Stimulated activated CD8-positive, alpha-beta memory T cell treated with anti-CD3 and anti-CD28 coated beads, Interleukin-12 subunit alpha, Interleukin-12 subunit beta, amount 100 ng/mL, for 4 hours (primary cell): ENCODE measurements around the gene BRMS1L.
A peak's percentile ranks its signal among the peaks of the same experiment; 100 is the strongest.
"Not testable (repeated sequence)": the region's sequence is repeated elsewhere in the genome, so short reads cannot be mapped to it uniquely, and the experiment has no call there.

Experiments
- DNase-seq: peaks from one replicate; pipeline ENCODE4 v3.0.0-alpha.2; 2020; ENCODE audit warnings: low read depth

BRMS1L gene, protein sequence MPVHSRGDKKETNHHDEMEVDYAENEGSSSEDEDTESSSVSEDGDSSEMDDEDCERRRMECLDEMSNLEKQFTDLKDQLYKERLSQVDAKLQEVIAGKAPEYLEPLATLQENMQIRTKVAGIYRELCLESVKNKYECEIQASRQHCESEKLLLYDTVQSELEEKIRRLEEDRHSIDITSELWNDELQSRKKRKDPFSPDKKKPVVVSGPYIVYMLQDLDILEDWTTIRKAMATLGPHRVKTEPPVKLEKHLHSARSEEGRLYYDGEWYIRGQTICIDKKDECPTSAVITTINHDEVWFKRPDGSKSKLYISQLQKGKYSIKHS

DNA sequence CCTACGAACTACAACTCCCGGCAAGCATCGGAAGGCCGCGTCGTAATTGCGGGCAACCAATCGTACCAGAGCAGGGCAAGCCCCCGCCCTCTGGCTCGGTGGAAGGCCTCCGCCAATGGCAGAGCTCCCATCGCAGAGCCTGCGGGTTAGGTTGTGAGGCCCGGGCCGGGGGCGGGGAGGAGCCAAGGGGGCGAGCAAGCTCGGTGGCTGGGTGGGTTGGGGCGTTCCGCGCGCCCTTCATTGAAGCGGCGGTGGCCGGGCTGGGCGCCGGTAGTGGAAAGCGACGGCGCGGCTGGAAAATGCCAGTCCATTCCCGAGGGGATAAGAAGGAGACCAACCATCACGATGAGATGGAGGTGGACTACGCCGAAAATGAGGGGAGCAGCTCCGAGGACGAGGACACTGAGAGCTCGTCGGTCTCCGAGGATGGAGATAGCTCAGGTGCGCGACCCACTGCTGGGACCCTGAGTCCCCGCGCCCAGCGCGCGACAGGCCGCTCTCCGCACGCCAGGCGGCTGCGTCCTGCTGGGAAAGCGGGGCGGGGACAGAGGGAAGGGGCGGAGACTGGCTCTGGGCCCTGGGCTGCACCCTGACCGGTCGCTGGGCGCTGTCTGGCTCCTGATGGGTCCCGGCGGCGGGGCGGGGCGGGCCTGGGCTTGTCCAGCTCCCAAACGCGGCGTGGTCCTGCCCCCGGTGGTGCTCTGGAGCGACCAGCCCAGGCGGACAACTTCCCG lies at the start of gene BRMS1L:
Gene BRMS1L, plus strand, starts transcription at position 121 of the 734 bp plus-strand sequence. Its CDS starts 179 bp downstream, at position 300.
- peak; percentile 91 for DNase-seq

DNA sequence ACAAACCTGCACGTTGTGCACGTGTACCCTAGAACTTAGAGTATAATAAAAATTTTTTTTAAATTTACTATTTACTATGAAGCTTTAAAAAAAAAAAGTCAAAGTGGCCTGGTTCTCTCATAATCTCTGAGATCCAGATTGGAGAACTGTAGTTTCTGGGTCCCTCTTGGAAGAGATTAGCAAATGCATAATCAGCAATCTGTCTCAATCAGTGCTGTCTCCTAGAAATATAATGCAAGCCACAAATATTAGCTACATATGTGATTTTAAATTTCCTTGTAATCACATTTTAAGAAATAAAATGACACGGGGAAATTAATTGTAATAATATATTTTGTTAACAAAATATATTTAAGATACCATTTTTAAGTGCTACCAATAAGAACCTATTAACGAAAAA lies 49.3 kb upstream of the BRMS1L start:
- DNase-seq = no peak

DNA sequence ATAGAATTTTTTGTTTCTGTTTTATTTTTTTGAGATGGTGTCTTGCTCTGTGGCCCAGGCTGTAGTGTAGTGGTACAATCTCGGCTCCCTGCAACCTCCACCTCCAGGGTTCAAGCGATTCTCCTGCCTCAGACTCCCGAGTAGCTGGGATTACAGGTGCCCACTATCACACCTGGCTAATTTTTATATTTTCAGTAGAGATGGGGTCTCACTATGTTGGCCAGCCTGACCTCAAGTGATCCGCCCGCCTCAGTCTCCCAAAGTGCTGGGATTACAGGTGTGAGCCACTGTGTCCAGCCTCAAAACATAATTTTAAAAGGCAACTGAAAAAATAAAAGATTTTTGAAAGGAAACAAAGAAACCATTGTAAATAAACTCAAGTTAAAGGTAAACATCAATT lies 48.6 kb upstream of the BRMS1L start:
- DNase-seq = not testable (repeated sequence)

DNA sequence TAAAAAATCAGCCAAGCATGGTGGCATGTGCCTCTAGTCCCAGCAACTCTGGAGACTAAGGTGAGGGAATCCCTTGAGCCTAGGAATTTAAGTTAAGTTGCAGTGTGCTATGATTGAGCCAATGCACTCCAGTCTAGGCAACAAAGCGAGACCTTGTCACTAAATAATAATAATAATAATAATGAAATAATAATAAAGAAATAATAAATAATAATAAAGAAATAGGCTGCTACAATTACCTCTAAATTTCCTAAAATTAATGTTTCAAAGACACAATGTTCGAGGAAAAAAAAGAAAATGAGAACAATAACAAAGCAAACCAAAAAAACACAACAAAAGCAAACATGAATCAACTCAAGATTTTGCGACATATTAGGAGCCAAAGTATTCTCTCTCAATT lies 46.8 kb upstream of the BRMS1L start:
- DNase-seq = no peak

DNA sequence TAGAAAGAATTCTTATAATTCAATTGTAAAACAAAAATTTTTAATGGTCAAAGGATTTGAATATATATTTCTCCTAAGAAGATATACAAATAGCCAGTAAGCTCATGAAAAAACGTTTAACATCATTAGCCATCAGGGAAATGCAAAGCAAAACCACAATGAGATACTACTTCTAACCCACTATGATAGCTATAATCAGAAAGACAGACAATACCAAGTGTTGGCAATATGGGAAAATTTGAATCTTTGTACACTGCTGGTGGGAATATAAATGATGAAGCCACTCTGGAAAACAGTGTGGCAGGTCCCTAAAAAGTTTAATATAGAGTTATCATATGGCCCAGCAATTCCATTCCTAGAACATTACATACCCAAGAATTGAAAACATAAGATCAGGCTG lies 42.4 kb upstream of the BRMS1L start:
- DNase-seq = no peak

DNA sequence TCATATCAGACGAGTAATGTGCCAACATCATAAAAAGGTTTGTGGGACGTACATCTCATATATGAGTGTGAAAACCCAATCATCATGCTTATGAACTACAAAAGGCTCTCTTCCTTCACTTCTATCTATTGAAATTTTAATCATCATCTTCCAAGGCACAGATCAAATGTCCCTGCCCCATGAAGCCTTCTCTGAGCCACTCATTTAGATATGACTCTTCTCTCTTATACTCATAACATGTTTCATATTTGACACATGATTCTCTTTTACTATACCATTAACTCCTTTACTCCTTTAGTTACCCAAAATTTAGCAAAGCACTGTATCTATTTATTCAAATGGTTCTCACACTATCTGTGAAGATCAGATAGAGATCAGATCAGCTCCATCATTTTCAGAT lies 39.3 kb upstream of the BRMS1L start:
- DNase-seq = no peak

DNA sequence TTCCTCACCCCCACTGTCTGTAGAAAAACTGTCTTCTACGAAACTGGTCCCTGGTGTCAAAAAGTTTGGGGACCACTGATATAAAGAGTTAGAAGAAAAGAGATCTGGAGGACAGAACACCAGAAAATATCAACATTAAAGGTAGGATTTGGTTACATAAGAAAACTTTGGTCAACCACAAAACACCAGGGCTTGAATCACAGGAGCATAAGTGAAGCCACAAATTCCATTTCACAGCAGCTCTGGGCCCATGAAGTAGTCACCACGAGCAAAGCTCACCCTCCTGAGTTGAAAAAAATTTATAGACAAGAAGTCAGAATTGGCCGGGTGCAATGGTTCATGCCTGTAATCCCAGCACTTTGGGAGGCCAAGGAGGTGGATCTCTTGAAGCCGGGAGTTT lies 36.5 kb upstream of the BRMS1L start:
- no peak for DNase-seq

DNA sequence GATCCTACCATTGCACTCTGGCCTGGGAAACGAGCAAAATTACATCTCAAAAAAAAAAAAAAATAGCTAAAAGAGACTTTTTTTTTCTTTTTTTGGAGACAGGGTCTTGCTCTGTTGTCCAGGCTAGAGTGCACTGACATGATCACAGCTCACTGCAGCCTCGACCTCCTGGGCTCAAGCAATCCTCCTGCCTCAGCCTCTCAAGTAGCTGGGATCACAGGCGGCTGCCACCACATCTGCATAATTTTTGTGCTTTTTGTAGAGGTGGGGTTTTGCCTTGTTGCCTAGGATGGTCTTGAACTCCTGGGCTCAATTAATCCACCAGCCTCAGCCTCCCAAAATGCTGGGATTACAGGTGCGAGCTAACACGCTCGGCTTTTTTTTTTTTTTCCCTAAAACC lies 28.3 kb upstream of the BRMS1L start:
- DNase-seq = no peak

DNA sequence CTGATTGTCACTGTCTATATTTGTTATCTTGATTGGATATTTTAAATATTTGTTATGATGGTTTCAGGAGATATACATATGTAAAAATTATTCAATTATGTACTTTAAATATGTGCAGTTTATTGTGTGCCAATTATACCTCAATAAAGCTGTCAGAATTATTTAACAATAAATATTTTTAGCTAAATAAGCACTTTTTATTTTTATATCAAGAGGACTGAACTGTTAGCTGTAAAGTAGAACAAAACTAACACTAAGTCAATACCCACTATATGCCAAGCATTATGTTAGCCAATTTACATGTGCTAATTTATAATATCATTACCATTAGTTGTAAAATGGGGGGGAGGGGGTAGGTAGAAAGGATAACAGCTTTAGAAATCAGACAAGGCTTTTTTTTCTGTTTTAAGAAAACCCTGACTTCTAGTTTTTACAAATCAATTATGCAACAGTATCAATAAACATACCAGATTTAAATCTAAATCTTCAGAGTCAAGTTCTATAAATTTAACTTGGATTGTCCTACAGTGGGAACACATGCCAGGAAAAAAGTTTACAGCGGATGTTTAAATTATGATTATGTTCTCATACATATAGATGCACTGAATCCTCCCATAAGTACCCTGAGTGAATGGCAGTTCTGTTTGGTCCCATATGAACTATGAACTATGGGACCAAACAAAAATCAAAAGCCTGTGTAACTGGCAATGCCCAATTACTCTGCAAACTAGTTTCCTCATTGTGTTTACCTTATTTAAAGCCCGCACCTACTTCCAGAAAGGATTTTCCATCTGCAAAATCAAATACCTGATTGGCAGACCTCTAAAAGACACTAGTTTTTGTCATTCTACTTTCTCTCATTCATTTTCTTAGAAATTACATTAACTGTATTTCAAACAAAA lies 19.9 kb upstream of the BRMS1L start:
- DNase-seq = no peak

DNA sequence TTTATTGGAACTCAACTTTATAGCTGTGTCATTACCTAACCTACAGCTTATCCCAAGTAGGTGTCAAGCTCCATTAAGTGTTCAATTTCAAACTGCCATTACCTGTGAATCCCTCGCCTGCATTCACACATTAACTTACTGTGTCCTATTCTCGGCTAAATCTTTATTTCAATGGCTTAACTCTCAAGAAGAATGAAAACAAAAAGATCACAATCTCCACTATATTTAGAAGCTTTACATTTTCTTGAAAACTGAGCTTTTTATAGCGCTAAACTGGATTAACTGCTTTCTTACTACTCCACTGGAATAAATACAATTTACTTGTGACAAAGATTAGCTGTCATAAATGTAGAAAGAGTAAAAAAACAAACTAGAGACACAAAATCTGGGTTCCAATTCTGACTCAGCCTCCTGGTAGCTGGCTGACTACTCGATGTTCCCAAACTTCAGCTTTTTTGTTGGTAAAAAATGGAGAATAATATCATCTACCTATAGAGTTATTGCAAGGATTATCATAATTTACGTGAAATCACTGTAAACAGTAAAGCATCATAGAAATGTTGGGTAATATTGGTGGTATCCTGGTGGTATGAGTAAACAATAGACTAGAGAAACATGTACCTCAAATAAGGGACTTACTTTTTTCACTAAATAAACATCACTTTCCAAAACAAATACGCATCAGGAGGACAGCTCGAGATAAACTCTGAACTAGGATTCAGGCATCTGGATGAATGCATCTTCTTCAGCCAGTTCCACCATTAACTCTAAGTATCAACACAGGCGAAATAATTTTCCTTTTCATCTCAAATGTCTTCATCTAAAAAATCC lies 18.8 kb upstream of the BRMS1L start:
- no peak for DNase-seq

DNA sequence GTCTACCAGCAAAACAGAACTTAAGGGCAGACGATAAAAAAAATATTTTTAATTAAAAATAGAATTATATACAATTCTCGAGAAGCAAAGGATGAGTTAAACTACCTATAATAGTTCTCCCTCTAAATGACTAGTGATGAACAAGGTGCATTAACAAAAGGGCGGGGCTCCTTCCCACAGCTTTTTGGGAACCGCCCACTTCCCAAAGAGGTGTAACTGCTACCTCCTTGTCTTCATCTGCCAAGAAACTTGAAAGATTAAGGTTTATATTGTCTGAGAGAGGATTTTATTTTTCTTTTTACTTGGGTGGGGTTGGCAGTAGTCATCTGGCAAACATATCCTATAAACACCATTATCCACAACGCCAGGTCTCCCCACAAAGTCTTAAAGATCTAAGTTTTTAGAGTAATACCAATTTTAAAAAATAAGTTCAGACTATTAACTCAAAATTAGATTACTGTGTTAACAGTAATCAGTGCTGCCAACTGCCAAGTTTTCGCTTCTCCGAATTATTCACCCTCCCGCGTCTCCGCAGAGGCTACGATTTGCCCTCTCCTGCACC lies 18.0 kb upstream of the BRMS1L start:
- DNase-seq = no peak

DNA sequence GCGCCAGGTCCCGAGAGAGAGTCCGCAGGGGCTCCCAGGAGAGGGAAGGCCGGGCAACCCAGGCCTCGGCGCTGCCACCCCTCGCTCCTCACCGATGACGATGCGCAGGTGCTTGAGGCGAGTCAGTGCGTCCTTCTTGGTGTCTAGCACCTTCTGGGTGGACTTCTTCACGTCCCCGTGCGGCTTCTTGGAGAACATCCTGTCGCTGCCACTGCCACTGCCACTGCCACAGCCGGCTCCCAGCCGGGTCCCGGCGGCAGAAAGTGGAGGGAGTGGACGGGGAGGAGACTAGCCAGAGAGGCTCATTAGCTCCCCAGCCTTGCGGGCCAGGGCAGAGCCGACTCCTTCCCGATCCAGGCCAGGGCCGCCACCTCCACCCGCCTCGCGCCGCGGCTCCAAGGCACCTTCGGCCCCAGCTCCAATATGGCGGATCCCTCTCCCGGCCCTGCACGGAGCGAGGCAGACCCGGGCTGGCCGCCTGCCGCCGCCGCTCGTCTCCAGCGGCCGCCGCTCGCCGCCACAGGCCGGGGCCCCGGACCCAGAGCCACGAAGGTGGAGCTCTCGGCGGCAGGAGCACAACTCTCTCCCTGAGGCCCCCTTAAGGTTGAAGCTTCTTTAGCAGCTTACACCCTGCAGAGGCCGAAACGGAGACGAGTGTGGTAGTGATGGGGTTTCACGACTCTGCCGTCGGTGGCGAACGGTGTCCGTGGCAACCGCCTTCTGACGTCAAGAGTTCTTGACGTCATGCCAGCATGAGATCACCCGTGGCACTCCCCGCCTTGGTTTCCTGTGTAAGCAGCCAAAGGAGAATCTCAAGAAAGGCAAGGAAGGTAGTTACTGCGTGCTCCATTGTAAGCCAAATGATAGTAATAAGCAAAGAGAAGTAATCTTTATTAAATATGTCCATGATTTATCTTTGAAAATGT lies 17.2 kb upstream of the BRMS1L start, which contains the start of gene RALGAPA1:
Gene RALGAPA1, minus strand, starts transcription at position 658 of the 926 bp plus-strand sequence. Its CDS starts 460 bp downstream, at position 198.
- peak; percentile 85 for DNase-seq

DNA sequence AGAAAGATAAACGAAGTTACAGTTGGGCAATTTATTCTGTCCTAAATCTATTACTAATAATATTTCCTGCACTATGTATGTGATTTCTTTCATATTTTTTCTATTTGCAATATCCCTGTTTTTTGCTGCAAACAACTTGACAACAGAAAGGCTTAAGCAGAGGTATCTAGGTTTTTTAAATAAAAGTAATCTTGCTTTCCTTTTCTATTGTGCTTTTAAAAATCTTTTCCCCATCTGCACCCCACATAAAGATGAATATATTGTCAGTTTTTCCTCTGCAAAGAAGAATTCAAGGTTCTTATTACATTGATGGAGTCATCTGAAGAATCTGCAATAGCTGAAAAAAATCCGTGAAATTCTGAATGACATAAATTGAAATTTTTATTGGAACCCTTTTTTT lies 16.5 kb upstream of the BRMS1L start:
- DNase-seq = no peak

DNA sequence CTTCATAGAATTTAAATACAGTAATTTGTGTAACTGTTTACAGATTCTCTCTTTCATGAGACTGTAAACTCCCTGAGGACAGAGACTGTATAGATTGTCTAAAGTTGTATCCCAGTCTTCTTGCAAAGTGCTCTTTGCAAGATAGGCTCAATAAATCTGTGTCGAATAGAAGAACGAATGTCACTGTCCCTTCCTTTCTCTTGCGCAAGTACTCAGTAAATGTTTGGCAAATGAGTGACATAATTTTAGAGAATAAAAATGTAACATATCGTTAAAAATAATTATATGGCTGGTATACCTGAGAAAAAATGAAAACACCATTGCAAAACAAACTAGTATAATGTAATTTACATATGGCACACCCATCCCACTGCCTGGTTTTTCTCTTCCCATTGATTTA lies 15.2 kb upstream of the BRMS1L start:
- no peak for DNase-seq

DNA sequence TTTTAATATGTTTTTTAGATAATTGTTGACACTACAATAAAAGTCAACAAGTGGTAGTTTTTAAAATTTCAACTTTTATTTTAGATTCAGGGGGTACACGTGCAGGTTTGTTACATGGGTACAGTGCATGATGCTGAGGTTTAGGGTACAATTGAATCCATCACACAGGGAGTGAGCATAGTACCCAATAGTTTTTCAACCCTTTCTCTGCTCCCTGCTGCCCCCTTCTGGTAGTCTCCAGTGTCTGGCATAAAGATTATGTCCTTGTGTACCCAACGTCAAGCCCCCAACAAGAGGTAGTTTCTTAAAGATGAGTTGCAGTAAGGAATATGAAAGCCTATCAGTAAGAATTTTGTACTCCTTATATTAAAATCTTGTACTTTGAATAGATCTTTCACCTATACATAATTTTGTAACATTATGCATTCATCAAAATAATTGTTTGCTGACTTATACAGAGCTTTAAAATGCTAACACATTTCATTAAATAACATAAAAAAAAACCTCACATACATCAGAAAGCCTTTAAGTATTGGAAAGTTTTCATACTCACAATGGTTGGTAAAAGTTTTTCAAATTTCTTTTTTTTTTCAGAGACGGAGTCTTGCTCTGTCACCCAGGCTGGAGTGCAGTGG lies 11.7 kb upstream of the BRMS1L start:
- DNase-seq = peak; percentile 38

DNA sequence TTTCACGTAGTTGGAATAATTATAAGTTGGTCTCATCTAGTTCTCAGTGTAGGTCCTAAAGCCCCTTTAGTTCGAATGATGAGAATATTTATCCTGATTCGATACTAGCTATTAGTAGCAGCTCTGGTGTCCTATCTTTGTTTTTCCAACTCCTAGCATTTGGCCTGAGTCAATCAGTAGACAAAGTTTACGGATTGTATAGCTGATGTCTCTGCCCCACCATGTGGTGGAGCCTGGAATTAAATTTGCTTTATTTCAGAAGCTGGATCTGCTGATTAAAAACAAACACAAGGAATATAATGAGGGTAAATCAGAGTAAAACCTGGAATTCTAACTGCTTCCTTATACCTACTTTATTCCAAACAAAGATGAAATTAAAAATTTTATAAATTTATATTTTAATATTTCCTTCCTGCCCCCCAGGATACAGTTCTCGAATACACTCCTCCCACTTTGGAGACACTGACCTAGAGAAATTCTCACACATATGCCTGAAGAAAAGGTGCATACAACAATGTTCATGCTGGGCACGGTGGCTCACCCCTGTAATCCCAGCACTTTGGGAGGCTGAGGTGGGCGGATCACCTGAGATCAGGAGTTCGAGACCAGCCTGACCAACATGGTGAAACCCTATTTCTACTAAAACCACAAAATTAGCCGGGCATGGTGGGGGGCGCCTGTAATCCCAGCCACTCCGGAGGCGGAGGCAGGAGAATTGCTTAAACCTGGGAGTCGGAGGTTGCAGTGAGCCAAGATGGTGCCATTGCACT lies 7.6 kb upstream of the BRMS1L start:
- no peak for DNase-seq

DNA sequence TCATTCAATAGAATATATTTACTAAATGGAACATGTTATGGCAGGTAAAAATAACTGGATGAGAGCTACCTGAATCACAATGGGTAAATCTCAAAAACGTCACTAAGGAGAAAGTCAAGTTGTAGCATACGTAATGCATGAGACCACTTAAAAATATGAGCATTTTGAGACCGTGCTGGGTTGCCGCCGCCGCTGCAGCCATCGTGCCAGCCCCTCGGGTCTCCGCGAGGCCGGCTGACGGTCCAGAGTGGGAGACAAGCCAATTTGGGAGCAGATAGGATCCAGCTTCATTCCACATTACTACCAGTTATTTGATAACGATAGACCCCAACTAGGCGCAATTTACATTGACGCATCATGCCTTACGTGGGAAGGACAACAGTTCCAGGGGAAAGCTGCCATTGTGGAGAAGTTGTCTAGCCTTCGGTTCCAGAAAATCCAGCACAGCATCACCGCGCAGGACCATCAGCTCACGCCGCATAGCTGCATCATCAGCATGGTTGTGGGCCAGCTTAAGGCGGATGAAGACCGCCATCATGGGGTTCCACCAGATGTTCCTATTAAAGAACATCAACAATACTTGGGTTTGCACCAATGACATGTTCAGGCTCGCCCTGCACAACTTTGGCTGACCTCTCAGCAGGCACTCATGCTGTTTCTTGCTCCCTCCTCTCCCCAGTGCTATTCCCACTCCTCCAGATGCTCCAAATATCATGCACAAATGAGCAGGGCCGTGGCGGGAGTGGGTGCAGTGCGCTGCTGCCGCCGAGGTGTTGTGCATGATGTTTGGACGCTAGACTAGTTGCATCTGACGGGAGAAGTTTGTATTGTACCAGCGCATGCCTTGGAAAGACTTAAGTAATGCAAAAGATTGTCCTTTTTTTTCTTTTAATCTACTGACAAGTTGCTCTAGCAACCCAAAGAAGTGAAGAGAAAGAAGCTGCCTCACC lies 6.3 kb upstream of the BRMS1L start:
- no peak for DNase-seq
